ENCODE data around the gene ATP6V1G3.

Gene ATP6V1G3

DNA sequence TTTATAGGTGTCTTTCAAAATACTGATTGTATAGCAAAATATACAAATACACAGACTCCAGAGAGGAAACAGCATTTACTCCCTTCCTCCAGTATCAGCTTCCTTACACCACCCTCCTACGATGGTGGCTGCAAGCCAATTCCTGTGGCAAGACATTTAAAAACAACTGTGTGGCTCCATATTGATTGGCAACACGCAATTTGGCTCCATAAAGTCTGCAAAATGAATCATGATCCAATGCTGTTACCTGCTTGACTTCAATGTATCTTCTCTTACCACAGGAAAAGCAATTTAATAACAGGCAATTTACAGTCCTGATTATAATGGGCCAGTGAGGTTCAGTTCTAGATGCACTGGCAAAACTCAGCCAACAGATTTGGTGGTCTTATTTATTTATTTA, 19.7 kb upstream of the ATP6V1G3 start:
- Histone ChIP-seq H3K9me3 (ENCODE audit: insufficient read depth, low read depth, low read length) (no peaks in the 10 kb centered on the region), H3K4me3 (ENCODE audit: low read length) (no peak overlapping the region), H3K9ac (ENCODE audit: low read depth, low read length) (no peak overlapping the region), H3K4me1 (ENCODE audit: insufficient read depth, low read length) (0 out of 2 replicates have a peak, but pooled peaks cover 6% of the 10 kb centered on the region), H3K27me3 (ENCODE audit: insufficient read depth, low read length) (no peaks in the 10 kb centered on the region), H3K27ac (ENCODE audit: low read depth, low read length) (no peak overlapping the region), H3K36me3 (ENCODE audit: insufficient read depth, low read length) (no peaks in the 10 kb centered on the region)
- 94% methylated on average over 2 of the region's 2 CpGs for WGBS

GRCh38 chr1:198559362-198559761, 18.9 kb upstream of the ATP6V1G3 start:
- Histone ChIP-seq H3K27ac (ENCODE audit: low read depth, low read length) (no peak overlapping the region), H3K9me3 (ENCODE audit: insufficient read depth, low read depth, low read length) (no peaks in the 10 kb centered on the region), H3K4me1 (ENCODE audit: insufficient read depth, low read length) (0 out of 2 replicates have a peak, but pooled peaks cover 6% of the 10 kb centered on the region), H3K36me3 (ENCODE audit: insufficient read depth, low read length) (no peaks in the 10 kb centered on the region), H3K27me3 (ENCODE audit: insufficient read depth, low read length) (no peaks in the 10 kb centered on the region), H3K4me3 (ENCODE audit: low read length) (no peak overlapping the region), H3K9ac (ENCODE audit: low read depth, low read length) (no peak overlapping the region)

- Histone ChIP-seq H3K27me3 (ENCODE audit: insufficient read depth, low read length) (no peaks in the 10 kb centered on the region), H3K9ac (ENCODE audit: low read depth, low read length) (no peak overlapping the region), H3K4me3 (ENCODE audit: low read length) (no peak overlapping the region), H3K27ac (ENCODE audit: low read depth, low read length) (no peak overlapping the region), H3K4me1 (ENCODE audit: insufficient read depth, low read length) (0 out of 2 replicates have a peak, but pooled peaks cover under 1% of the 10 kb centered on the region), H3K36me3 (ENCODE audit: insufficient read depth, low read length) (no peaks in the 10 kb centered on the region), H3K9me3 (ENCODE audit: insufficient read depth, low read depth, low read length) (no peaks in the 10 kb centered on the region)
- WGBS: 100% methylated on average over 1 of the region's 2 CpGs
Observed at GRCh38 chr1:198558402-198558801, 17.9 kb upstream of the ATP6V1G3 start.

DNA sequence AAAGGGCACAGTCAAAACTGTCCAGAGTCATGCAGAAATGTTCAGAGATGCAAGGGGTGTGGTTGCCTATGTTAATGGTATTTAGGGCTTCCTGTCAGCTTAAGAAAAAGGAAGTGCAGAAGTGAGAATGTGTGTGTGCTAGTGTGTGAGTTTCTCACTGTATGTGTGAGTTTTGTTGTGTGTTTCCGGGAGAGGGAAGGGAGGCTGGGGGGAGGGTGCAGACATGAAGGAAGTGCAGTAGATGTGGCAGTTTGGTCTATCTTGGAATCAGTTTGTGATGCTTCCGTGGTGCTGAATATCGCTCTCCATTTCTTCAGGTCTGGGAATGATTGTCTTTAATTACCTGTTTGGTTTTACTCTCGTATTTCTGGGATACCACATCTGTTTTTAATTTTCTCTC, 16.5 kb upstream of the ATP6V1G3 start:
- no peaks in the 10 kb centered on the region for H3K4me1 ChIP-seq (ENCODE audit: insufficient read depth, low read length)
- H3K9ac ChIP-seq (ENCODE audit: low read depth, low read length): no peak overlapping the region
- no peak overlapping the region for H3K4me3 ChIP-seq (ENCODE audit: low read length)
- H3K36me3 ChIP-seq (ENCODE audit: insufficient read depth, low read length): no peaks in the 10 kb centered on the region
- no peaks in the 10 kb centered on the region for H3K9me3 ChIP-seq (ENCODE audit: insufficient read depth, low read depth, low read length)
- 95% methylated on average over 3 of the region's 4 CpGs for WGBS
- H3K27me3 ChIP-seq (ENCODE audit: insufficient read depth, low read length): no peaks in the 10 kb centered on the region
- H3K27ac ChIP-seq (ENCODE audit: low read depth, low read length): no peak overlapping the region

DNA sequence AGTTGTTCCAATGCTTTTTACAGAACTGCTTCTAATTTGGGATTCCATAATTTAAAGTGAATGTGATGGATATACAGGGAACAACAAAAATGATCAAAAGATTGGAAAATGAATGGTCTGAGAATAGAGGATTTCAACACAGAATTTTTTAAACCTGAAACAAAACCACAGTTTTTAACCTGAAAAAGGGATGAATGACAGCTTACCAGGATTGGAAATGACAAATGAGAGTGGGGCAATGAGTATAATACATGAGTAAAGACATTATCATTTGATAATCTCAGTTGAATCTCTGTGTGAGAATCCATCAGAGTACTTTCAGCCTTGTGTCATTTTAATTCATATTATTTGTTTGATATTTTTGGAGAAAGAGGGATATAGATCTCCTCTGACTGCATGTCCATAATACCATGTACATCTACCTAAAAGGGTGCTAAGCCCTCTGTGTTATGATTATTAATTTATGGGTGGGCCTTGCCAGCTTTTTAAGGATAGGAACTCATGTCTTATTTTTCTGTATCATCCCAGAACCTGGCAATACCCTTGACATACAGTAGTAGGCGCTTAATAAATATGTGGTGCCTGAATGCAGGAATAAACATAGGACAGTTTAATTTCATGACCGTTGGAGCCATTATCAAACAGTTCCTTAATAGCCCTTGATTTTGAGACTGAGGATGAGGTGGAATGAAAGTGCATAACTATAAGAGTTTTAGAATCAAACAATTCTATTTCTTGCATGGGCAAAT, 12.4 kb upstream of the ATP6V1G3 start:
- 96% methylated on average over 2 of the region's 2 CpGs for WGBS
- Histone ChIP-seq H3K9me3 (ENCODE audit: insufficient read depth, low read depth, low read length) (no peaks in the 10 kb centered on the region), H3K36me3 (ENCODE audit: insufficient read depth, low read length) (no peaks in the 10 kb centered on the region), H3K4me3 (ENCODE audit: low read length) (no peak overlapping the region), H3K4me1 (ENCODE audit: insufficient read depth, low read length) (no peaks in the 10 kb centered on the region), H3K27me3 (ENCODE audit: insufficient read depth, low read length) (no peaks in the 10 kb centered on the region), H3K9ac (ENCODE audit: low read depth, low read length) (no peak overlapping the region), H3K27ac (ENCODE audit: low read depth, low read length) (no peak overlapping the region)

DNA sequence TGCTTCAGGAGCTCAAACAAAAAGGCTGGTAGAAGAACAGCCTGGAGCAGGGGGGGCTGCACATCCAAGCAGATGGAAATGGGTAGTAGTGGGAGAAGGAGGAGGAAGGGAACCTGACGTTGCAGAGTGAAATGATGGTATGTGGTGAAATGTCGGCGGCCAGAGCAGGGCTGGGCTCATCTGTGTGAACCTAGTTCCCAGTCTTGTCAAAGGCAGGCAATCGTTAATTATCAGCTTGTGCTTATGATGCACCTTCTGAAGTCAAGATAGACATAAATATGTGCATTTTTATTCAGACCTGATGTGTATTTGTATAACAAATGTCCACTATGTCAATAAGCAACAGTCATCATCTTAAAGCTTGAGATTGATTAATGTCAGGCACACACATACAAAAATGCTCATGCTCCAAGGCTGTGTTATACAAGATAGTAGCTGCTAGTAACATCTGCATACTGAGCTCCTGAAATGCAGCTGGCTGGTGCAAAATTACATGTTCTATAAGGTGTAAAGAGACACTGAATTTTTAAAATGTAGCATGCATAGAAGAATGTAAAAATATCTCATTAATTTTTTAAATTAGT, 10.6 kb upstream of the ATP6V1G3 start:
- H3K27me3 ChIP-seq (ENCODE audit: insufficient read depth, low read length): no peaks in the 10 kb centered on the region
- H3K9me3 ChIP-seq (ENCODE audit: insufficient read depth, low read depth, low read length): no peaks in the 10 kb centered on the region
- no peaks in the 10 kb centered on the region for H3K4me1 ChIP-seq (ENCODE audit: insufficient read depth, low read length)
- WGBS: 90% methylated on average over 4 of the region's 4 CpGs
- H3K27ac ChIP-seq (ENCODE audit: low read depth, low read length): no peak overlapping the region
- no peak overlapping the region for H3K4me3 ChIP-seq (ENCODE audit: low read length)
- H3K9ac ChIP-seq (ENCODE audit: low read depth, low read length): no peak overlapping the region
- H3K36me3 ChIP-seq (ENCODE audit: insufficient read depth, low read length): no peaks in the 10 kb centered on the region

DNA sequence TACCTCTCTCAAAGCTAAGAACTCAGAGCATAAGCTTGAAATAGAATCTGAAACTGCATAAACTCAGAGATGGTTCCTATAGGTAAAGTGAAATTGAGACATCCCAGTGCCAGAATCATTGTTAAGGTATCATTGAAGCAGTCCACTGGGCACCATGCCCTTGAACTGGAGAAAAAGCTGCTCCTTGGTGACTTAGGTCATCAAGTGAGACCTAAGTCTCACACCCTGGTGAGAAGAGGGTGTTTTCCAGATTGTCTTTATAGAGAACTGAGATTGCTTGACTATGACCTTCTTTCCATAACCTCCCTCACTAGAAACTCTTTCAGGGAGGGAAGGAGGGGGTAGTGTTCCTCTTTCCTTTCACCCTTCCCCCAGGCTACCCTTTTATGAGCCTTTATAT, 9.4 kb upstream of the ATP6V1G3 start:
- H3K36me3 ChIP-seq (ENCODE audit: insufficient read depth, low read length): no peaks in the 10 kb centered on the region
- H3K9me3 ChIP-seq (ENCODE audit: insufficient read depth, low read depth, low read length): no peaks in the 10 kb centered on the region
- H3K9ac ChIP-seq (ENCODE audit: low read depth, low read length): no peak overlapping the region
- H3K27me3 ChIP-seq (ENCODE audit: insufficient read depth, low read length): no peaks in the 10 kb centered on the region
- no peaks in the 10 kb centered on the region for H3K4me1 ChIP-seq (ENCODE audit: insufficient read depth, low read length)
- H3K4me3 ChIP-seq (ENCODE audit: low read length): no peak overlapping the region
- no peak overlapping the region for H3K27ac ChIP-seq (ENCODE audit: low read depth, low read length)

GRCh38 chr1:198548890-198549289, 8.4 kb upstream of the ATP6V1G3 start:
- no peak overlapping the region for H3K27ac ChIP-seq (ENCODE audit: low read depth, low read length)
- H3K9me3 ChIP-seq (ENCODE audit: insufficient read depth, low read depth, low read length): no peaks in the 10 kb centered on the region
- no peaks in the 10 kb centered on the region for H3K4me1 ChIP-seq (ENCODE audit: insufficient read depth, low read length)
- no peak overlapping the region for H3K4me3 ChIP-seq (ENCODE audit: low read length)
- H3K27me3 ChIP-seq (ENCODE audit: insufficient read depth, low read length): no peaks in the 10 kb centered on the region
- H3K9ac ChIP-seq (ENCODE audit: low read depth, low read length): no peak overlapping the region
- H3K36me3 ChIP-seq (ENCODE audit: insufficient read depth, low read length): no peaks in the 10 kb centered on the region

GRCh38 chr1:198545156-198545555, 4.7 kb upstream of the ATP6V1G3 start:
- WGBS: 86% methylated on average over 4 of the region's 6 CpGs
- no peaks in the 10 kb centered on the region for H3K4me1 ChIP-seq (ENCODE audit: insufficient read depth, low read length)

DNA sequence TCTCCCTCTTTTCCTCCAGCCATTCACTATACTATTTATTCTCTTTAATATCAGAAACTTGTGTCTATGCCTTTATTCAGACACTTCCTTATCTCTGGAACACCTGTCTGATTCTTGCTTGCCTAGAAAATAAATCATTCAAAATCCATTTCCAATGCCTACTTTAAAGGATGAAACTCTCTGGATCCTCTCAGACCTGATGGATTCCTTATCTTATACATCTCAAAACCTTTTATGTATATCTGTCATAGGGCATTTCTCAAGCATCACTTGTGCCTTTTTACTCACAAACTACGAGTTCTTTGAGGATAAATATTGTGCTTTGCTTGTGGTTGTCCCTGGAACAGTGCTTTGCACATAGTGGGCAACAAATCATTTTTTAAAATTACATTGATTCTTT, 3.8 kb upstream of the ATP6V1G3 start:
- WGBS: no CpG with 5 or more reads among the region's 1 CpG
- Histone ChIP-seq H3K9me3 (ENCODE audit: insufficient read depth, low read depth, low read length) (no peaks in the 10 kb centered on the region), H3K27me3 (ENCODE audit: insufficient read depth, low read length) (no peaks in the 10 kb centered on the region), H3K36me3 (ENCODE audit: insufficient read depth, low read length) (no peaks in the 10 kb centered on the region), H3K4me3 (ENCODE audit: low read length) (no peak overlapping the region), H3K4me1 (ENCODE audit: insufficient read depth, low read length) (no peaks in the 10 kb centered on the region), H3K9ac (ENCODE audit: low read depth, low read length) (no peak overlapping the region), H3K27ac (ENCODE audit: low read depth, low read length) (no peak overlapping the region)

More at GRCh38 chr1:198545156-198545555, 4.7 kb upstream of the ATP6V1G3 start:
- H3K9ac ChIP-seq (ENCODE audit: low read depth, low read length): no peak overlapping the region
- no peaks in the 10 kb centered on the region for H3K27me3 ChIP-seq (ENCODE audit: insufficient read depth, low read length)
- no peaks in the 10 kb centered on the region for H3K36me3 ChIP-seq (ENCODE audit: insufficient read depth, low read length)
- H3K27ac ChIP-seq (ENCODE audit: low read depth, low read length): no peak overlapping the region
- H3K4me3 ChIP-seq (ENCODE audit: low read length): no peak overlapping the region
- H3K9me3 ChIP-seq (ENCODE audit: insufficient read depth, low read depth, low read length): no peaks in the 10 kb centered on the region

DNA sequence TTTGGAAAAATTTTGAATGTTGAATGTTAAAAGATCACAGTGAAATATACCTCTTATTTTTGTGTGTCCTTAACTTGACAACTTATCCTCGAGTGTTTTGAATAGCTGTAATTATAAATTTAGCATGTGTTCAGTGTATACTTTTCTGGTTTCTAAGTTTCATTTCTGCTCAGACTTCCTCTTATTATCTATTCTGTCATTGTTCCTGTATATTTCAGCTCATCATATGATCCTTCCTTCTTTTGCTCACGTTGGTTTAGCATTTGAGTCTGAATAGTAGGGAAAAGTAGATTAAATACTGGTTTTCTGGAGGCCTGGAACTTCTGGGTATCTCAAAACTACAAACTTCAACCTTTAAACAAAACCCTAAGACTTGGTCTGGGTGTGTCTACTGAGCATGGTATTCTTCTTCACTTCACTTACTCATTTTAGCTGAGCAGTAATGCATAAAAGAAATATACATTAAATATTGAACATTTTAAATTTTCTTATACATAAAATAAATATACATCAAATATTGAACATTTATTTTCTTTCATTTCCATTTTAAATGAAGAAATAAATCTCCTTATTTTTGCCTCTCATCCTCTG, 3.3 kb upstream of the ATP6V1G3 start:
- no peak overlapping the region for H3K9ac ChIP-seq (ENCODE audit: low read depth, low read length)
- 100% methylated on average over 1 of the region's 2 CpGs for WGBS
- no peaks in the 10 kb centered on the region for H3K4me1 ChIP-seq (ENCODE audit: insufficient read depth, low read length)
- no peak overlapping the region for H3K4me3 ChIP-seq (ENCODE audit: low read length)
- H3K27ac ChIP-seq (ENCODE audit: low read depth, low read length): no peak overlapping the region
- H3K9me3 ChIP-seq (ENCODE audit: insufficient read depth, low read depth, low read length): no peaks in the 10 kb centered on the region
- no peaks in the 10 kb centered on the region for H3K27me3 ChIP-seq (ENCODE audit: insufficient read depth, low read length)
- H3K36me3 ChIP-seq (ENCODE audit: insufficient read depth, low read length): no peaks in the 10 kb centered on the region
